Measurements from ENCODE around the gene TRIM44. TPM values are rescaled to one million over a fixed set of nuclear protein-coding genes. Genes with fewer than 3 reads are reported as not detected.

TRIM44 gene
- total RNA-seq, 1 experiment from 2014 or later, result 191 TPM

DNA sequence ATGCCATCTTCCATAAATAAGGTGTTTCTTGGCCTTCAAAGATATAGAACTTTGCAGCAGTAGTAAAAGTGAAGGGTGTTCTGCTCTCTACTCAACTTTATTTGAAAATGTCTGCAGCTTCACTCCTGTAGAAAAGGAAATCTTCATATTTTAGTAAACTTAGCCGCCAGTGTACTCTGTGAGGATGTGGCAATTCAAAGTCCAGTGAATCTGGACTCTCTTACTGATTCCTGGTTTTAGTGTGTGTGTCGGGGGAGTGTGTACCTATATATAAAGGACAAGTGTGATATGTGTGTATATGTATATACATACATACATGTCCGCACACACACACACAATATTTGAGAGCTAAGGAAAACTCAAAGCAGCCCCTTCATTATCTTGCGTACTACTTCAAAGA, 147.0 kb downstream of the TRIM44 start:
- ChIA-PET POLR2A (ENCODE audit: low non-redundant PET) (no interaction called here), CTCF (interaction anchor here (0.6 kb wide), 1 partner anchor 12 kb away, joined by 5 read pairs; no protein-coding TSS in a partner anchor)
- no peaks in the 10 kb centered on the region for H3K27me3 ChIP-seq (replicated peaks; ENCODE audit: insufficient read depth, low read depth, low read length, poor library complexity)
- TF ChIP-seq EZH2 (IDR thresholded peaks at IDR 0.05; ENCODE audit: borderline replicate concordance, low read depth, low read length, poor library complexity, severe bottlenecking), result no peak
- no peak for TF ChIP-seq CTCF (conservative IDR thresholded peaks at IDR 0.05; ENCODE audit: low read depth, low read length)
- H3K4me1 ChIP-seq (ENCODE audit: insufficient read depth, low read length, poor library complexity, severe bottlenecking), result no peaks in the 10 kb centered on the region
- intact Hi-C loops (cut with micrococcal nuclease; ENCODE audit: unreplicated experiment), result no loop called here
- H3K36me3 ChIP-seq (ENCODE audit: insufficient read depth, low read length, poor library complexity, severe bottlenecking), result peaks cover 5% of the 10 kb centered on the region
- no peak overlapping the region for H3K27ac ChIP-seq (ENCODE audit: low read depth, low read length, poor library complexity, severe bottlenecking)
- no TSS peak for BruUV-seq (replicated peaks)
- no peak overlapping the region for H3K4me3 ChIP-seq (ENCODE audit: low read depth, low read length, poor library complexity, severe bottlenecking)
- H3K9me3 ChIP-seq (ENCODE audit: low read depth, low read length, poor library complexity, severe bottlenecking), result no peaks in the 10 kb centered on the region
- DNase-seq (ENCODE audit: low spot score), result no peak

DNA sequence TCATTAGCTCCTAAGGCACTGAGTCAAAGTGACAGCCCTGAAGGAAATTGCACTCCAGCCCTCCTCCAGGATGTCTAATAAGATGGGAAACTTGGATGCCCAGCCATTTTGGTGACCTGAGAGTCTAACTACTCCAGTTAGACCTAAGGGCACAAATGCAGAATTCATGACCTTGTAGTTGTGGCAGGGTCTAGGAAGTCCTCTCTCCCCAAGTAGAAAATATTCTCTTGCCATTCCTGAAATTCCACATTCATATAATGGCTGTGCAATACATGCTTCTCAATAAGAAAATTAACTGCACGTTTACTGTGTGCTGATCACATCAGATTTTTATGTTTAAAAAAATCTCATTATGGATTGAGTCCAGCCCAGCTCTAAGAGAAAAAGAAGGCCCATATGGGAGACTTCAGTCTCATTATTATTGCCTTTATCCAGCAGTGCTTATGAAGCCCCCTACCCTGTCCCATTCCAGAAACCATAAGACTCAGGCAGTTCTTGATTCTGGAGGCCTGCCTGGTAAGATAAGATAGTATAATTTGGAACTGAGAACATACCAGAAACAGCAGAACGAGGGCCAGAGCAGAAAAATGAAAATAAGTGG, 147.6 kb downstream of the TRIM44 start:
- H3K4me3 ChIP-seq (ENCODE audit: low read depth, low read length, poor library complexity, severe bottlenecking), result no peak overlapping the region
- no peak overlapping the region for H3K27ac ChIP-seq (ENCODE audit: low read depth, low read length, poor library complexity, severe bottlenecking)
- TF ChIP-seq EZH2 (IDR thresholded peaks at IDR 0.05; ENCODE audit: borderline replicate concordance, low read depth, low read length, poor library complexity, severe bottlenecking), result no peak
- no peak for DNase-seq (ENCODE audit: low spot score)
- ChIA-PET POLR2A (ENCODE audit: low non-redundant PET) (no interaction called here), CTCF (no interaction called here)
- BruUV-seq (replicated peaks), result no TSS peak
- intact Hi-C loops (cut with micrococcal nuclease; ENCODE audit: unreplicated experiment), result no loop called here
- peaks cover 5% of the 10 kb centered on the region for H3K36me3 ChIP-seq (ENCODE audit: insufficient read depth, low read length, poor library complexity, severe bottlenecking)
- no peaks in the 10 kb centered on the region for H3K9me3 ChIP-seq (ENCODE audit: low read depth, low read length, poor library complexity, severe bottlenecking)
- H3K4me1 ChIP-seq (ENCODE audit: insufficient read depth, low read length, poor library complexity, severe bottlenecking), result no peaks in the 10 kb centered on the region
- H3K27me3 ChIP-seq (replicated peaks; ENCODE audit: insufficient read depth, low read depth, low read length, poor library complexity), result no peaks in the 10 kb centered on the region

DNA sequence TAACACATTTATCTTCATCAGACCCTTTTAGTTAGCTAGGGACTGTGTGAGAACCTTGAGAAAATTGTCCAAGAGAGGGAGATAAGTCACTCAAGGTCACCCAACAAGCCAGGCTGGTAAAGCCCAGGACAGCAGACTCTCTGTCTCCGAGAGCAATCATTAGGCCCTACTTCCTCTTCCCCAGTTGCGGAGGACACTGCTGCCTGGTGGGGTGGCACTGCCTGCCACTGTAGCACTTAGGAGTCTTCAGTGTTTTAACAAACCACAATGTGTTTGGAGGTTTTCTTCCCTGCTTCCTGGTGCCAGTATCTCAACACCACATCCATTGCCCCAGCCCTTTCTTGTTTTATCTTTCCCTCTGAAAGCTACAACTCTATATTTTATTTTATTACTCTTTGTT, 149.2 kb downstream of the TRIM44 start:
- BruUV-seq (replicated peaks), result no TSS peak
- ChIA-PET POLR2A (ENCODE audit: low non-redundant PET) (no interaction called here), CTCF (interaction anchor here (3.5 kb wide), 1 partner anchor 10 kb away, joined by 15 read pairs; no protein-coding TSS in a partner anchor)
- H3K4me1 ChIP-seq (ENCODE audit: insufficient read depth, low read length, poor library complexity, severe bottlenecking), result no peaks in the 10 kb centered on the region
- no peak overlapping the region for H3K27ac ChIP-seq (ENCODE audit: low read depth, low read length, poor library complexity, severe bottlenecking)
- DNase-seq (ENCODE audit: low spot score), result no peak
- H3K27me3 ChIP-seq (replicated peaks; ENCODE audit: insufficient read depth, low read depth, low read length, poor library complexity), result no peaks in the 10 kb centered on the region
- TF ChIP-seq CTCF (conservative IDR thresholded peaks at IDR 0.05; ENCODE audit: low read depth, low read length) (no peak), EZH2 (IDR thresholded peaks at IDR 0.05; ENCODE audit: borderline replicate concordance, low read depth, low read length, poor library complexity, severe bottlenecking) (no peak)
- peaks cover 5% of the 10 kb centered on the region for H3K36me3 ChIP-seq (ENCODE audit: insufficient read depth, low read length, poor library complexity, severe bottlenecking)
- no peak overlapping the region for H3K4me3 ChIP-seq (ENCODE audit: low read depth, low read length, poor library complexity, severe bottlenecking)
- H3K9me3 ChIP-seq (ENCODE audit: low read depth, low read length, poor library complexity, severe bottlenecking), result no peaks in the 10 kb centered on the region
- intact Hi-C loops (cut with micrococcal nuclease; ENCODE audit: unreplicated experiment), result no loop called here

GRCh38 chr11:35812828-35813227, 150.3 kb downstream of the TRIM44 start:
- ChIA-PET POLR2A (ENCODE audit: low non-redundant PET) (no interaction called here), CTCF (interaction anchor here (0.6 to 3.5 kb wide), 2 partner anchors 9 to 450 kb away, joined by 3 to 15 read pairs; no protein-coding TSS in a partner anchor)
- no peaks in the 10 kb centered on the region for H3K4me1 ChIP-seq (ENCODE audit: insufficient read depth, low read length, poor library complexity, severe bottlenecking)
- intact Hi-C loops (cut with micrococcal nuclease; ENCODE audit: unreplicated experiment), result no loop called here
- no peak for DNase-seq (ENCODE audit: low spot score)
- TF ChIP-seq CTCF (conservative IDR thresholded peaks at IDR 0.05; ENCODE audit: low read depth, low read length) (no peak), EZH2 (IDR thresholded peaks at IDR 0.05; ENCODE audit: borderline replicate concordance, low read depth, low read length, poor library complexity, severe bottlenecking) (no peak)
- no peaks in the 10 kb centered on the region for H3K9me3 ChIP-seq (ENCODE audit: low read depth, low read length, poor library complexity, severe bottlenecking)
- H3K27ac ChIP-seq (ENCODE audit: low read depth, low read length, poor library complexity, severe bottlenecking), result no peak overlapping the region
- no peaks in the 10 kb centered on the region for H3K36me3 ChIP-seq (ENCODE audit: insufficient read depth, low read length, poor library complexity, severe bottlenecking)
- no TSS peak for BruUV-seq (replicated peaks)
- no peaks in the 10 kb centered on the region for H3K27me3 ChIP-seq (replicated peaks; ENCODE audit: insufficient read depth, low read depth, low read length, poor library complexity)
- no peak overlapping the region for H3K4me3 ChIP-seq (ENCODE audit: low read depth, low read length, poor library complexity, severe bottlenecking)
